Measurements from ENCODE around the gene COMTD1. TPM values are rescaled to one million over a fixed set of nuclear protein-coding genes. Genes with fewer than 3 reads are reported as not detected.
"Not testable (repeated sequence)": the region's sequence is repeated elsewhere in the genome, so short reads cannot be mapped to it uniquely, and the experiment has no call there.

COMTD1 gene
- total and polyA plus RNA-seq, 2 of the 8 experiments (the other 6 are each of a cell fraction or from before 2014, with no cell fraction given), result 31.9 to 42.4 TPM

- TF ChIP-seq MAX (IDR thresholded peaks at IDR 0.05) (no peak), POLR2AphosphoS5 (IDR thresholded peaks at IDR 0.05; ENCODE audit: low read depth, low read length) (no peak)
These were observed 33.9 kb downstream of the COMTD1 start (continued) for GRCh38 chr10:75201793-75202307.

GRCh38 chr10:75199949-75200348, 35.8 kb downstream of the COMTD1 start:
- POLR2A ChIA-PET (ENCODE audit: partially characterized antibody), result interaction anchor here (0.6 to 36.7 kb wide), 4 partner anchors 11 to 1441 kb away, joined by 3 to 801 read pairs (median 20); partner anchors contain the start of genes COMTD1 and VDAC2
- H3K23me2 ChIP-seq (ENCODE audit: low read depth, low read length), result not testable (repeated sequence)

More at GRCh38 chr10:75199949-75200348, 35.8 kb downstream of the COMTD1 start:
- H3K23ac ChIP-seq (ENCODE audit: insufficient read length); H3K9ac ChIP-seq (replicated peaks in 1 of 4; ENCODE audit: extremely low read depth in 1 of 4, low read depth in 3 of 4, low read length in 3 of 4); H2BK5ac ChIP-seq (ENCODE audit: low read depth, low read length); H3K4ac ChIP-seq (replicated peaks; ENCODE audit: insufficient read length, low read depth, low read length); H3K4me3 ChIP-seq (ENCODE audit: extremely low read depth in 1 of 4, insufficient read depth in 2 of 4, low read depth in 3 of 4, low read length in 4 of 4); H3K4me1 ChIP-seq (replicated peaks in 1 of 4; ENCODE audit: control insufficient read depth in 3 of 4, insufficient read depth in 4 of 4, low read length in 3 of 4); H4K91ac ChIP-seq (replicated peaks; ENCODE audit: insufficient read length, low read length); H3K27me3 ChIP-seq (replicated peaks in 1 of 4; ENCODE audit: control insufficient read depth in 3 of 4, extremely low read depth in 1 of 4, insufficient read depth in 3 of 4, low read length in 3 of 4); H2BK12ac ChIP-seq (ENCODE audit: low read depth, low read length); H2BK15ac ChIP-seq (ENCODE audit: low read length); H3K79me1 ChIP-seq (ENCODE audit: low read depth, low read length); DNase-seq (ENCODE audit: low read depth in 1 of 2, low spot score in 2 of 2); H2AFZ ChIP-seq (ENCODE audit: low read length); H3K36me3 ChIP-seq (ENCODE audit: control insufficient read depth in 2 of 4, insufficient read depth in 4 of 4, low read length in 3 of 4); FAIRE-seq; H3K18ac ChIP-seq (ENCODE audit: extremely low read depth, low read length); H2BK20ac ChIP-seq (ENCODE audit: low read length); H4K5ac ChIP-seq (ENCODE audit: insufficient read length, low read depth, low read length); H2AK5ac ChIP-seq (ENCODE audit: low read depth, low read length); H2BK120ac ChIP-seq (replicated peaks; ENCODE audit: low read depth, low read length); H3K27ac ChIP-seq (ENCODE audit: low read depth, low read length); H4K20me1 ChIP-seq (replicated peaks in 1 of 2; ENCODE audit: control insufficient read depth in 1 of 2, insufficient read depth in 2 of 2, low read length in 2 of 2); H3K56ac ChIP-seq (replicated peaks; ENCODE audit: insufficient read length, low read depth, low read length); H3K79me2 ChIP-seq (ENCODE audit: control insufficient read depth in 1 of 2, insufficient read depth in 2 of 2, low read length in 2 of 2); H4K8ac ChIP-seq (ENCODE audit: extremely low read depth, insufficient read depth, low read length); H3K14ac ChIP-seq (ENCODE audit: insufficient read length); H3K4me2 ChIP-seq (ENCODE audit: insufficient read depth in 1 of 2, low read depth in 2 of 2, low read length in 2 of 2); H3K9me3 ChIP-seq (ENCODE audit: insufficient read depth in 2 of 2, low read depth in 1 of 2, low read length in 1 of 2): not testable (repeated sequence)
- 87% methylated on average over 5 of the region's 6 CpGs; no CpG with 5 or more reads in 1 of the 2 experiments for WGBS, 2 experiments (ENCODE audit: extremely low coverage in 1 of 2, insufficient coverage in 1 of 2, insufficient read length in 1 of 2, insufficient replicate concordance in 2 of 2, low coverage in 1 of 2, low lambda C conversion rate in 2 of 2, missing lambda C conversion rate in 1 of 2)
- CTCF ChIA-PET (ENCODE audit: partially characterized antibody), result interaction anchor here (0.6 to 1.7 kb wide), 4 partner anchors 12 to 332 kb away, joined by 3 to 6 read pairs (median 4); no protein-coding TSS in a partner anchor
